K562 (cell line): ENCODE measurements around the gene ATXN7. TPM values are rescaled to one million over a fixed set of nuclear protein-coding genes. Genes with fewer than 3 reads are reported as not detected.

Source experiments
- POLR2AphosphoS5 ChIP-seq: IDR thresholded peaks from 2 replicates; pipeline ENCODE4 v1.6.1; 2011; ENCODE audit warnings: mild to moderate bottlenecking, low read depth, low read length, moderate library complexity; ENCODE audit not compliant: control insufficient read depth, insufficient read depth
- POLR3A ChIP-seq: IDR thresholded peaks from 2 replicates; pipeline ENCODE4 v1.6.1; 2011; ENCODE audit warnings: borderline replicate concordance, mild to moderate bottlenecking, moderate library complexity; ENCODE audit not compliant: insufficient read length, insufficient read depth; ENCODE audit errors: extremely low read depth
- SRSF7 ChIP-seq: fragments of 200-400 bp; formaldehyde crosslinking; optimal IDR thresholded peaks from 2 replicates; pipeline ENCODE3; 2017; ENCODE audit warnings: mild to moderate bottlenecking, low read depth, low read length
- ZBTB8A ChIP-seq: fragments of 450-650 bp; IDR thresholded peaks from 2 replicates; pipeline ENCODE4 v1.6.1; 2018; ENCODE audit warnings: mild to moderate bottlenecking, moderate library complexity; ENCODE audit not compliant: partially characterized antibody
- ZNF174 ChIP-seq: fragments of 250-450 bp; sonication (Bioruptor Pico); IDR thresholded peaks from 2 replicates; pipeline ENCODE4 v1.4.0; 2020; ENCODE audit warnings: mild to moderate bottlenecking
- ZNF699 ChIP-seq: fragments of 250-450 bp; sonication (Bioruptor Pico); IDR thresholded peaks from 2 replicates; pipeline ENCODE4 v1.8.0; 2021; ENCODE audit warnings: mild to moderate bottlenecking, moderate library complexity; ENCODE audit not compliant: insufficient replicate concordance
- ZSCAN32 ChIP-seq: fragments of 450-650 bp; formaldehyde crosslinking; IDR thresholded peaks from 2 replicates; pipeline ENCODE4 v1.4.0; 2020; ENCODE audit warnings: mild to moderate bottlenecking, moderate library complexity
- polyA plus RNA-seq, 8 experiments: library from polyadenylated mRNA; depleted of rRNA in 4 of 8; stranded (reverse) in 5 of 8; unstranded in 3 of 8; fragments of >200 nt; fragmentation: Nextera tagmentation in 2 of 8; fragmentation: Illumina TruSeq in 1 of 8; extraction: Ambion mirVana in 2 of 8; extraction: Trizol in 1 of 8; gene quantifications; 2 replicates each; pipeline versions ENCODE4 v1.2.1 to v1.2.3, GENCODE V29; 2011 to 2014; ENCODE audit warnings: inconsistent platforms in 1 of 8, missing spikeins in 1 of 8
- total RNA-seq, 7 experiments: library from RNA; depleted of rRNA in 6 of 7; stranded (reverse); fragments of >200 nt in 6 of 7; fragmentation: Illumina TruSeq in 2 of 7; extraction: Trizol in 2 of 7; gene quantifications; 2 replicates each; pipeline versions ENCODE4 v1.2.1 to v1.2.3, GENCODE V29; 2011 to 2021; ENCODE audit warnings: low replicate concordance in 1 of 7
- TF ChIP-seq, protein P1 (sequence below): fragments of 450-650 bp; IDR thresholded peaks from 2 replicates; pipeline ENCODE4 v1.6.1; 2016; ENCODE audit warnings: low read depth
- TF ChIP-seq, protein P2 (sequence below): sonication (generic); formaldehyde crosslinking; IDR thresholded peaks from 2 replicates; pipeline ENCODE4 v1.9.0; 2022; ENCODE audit warnings: mild to moderate bottlenecking, missing genetic modification reagents

The ATXN7 gene
- total and polyA plus RNA-seq, 9 of the 15 experiments (the other 6 are each of a cell fraction or from before 2014, with no cell fraction given): 0.41 to 9.2 (median 6.7) TPM

DNA sequence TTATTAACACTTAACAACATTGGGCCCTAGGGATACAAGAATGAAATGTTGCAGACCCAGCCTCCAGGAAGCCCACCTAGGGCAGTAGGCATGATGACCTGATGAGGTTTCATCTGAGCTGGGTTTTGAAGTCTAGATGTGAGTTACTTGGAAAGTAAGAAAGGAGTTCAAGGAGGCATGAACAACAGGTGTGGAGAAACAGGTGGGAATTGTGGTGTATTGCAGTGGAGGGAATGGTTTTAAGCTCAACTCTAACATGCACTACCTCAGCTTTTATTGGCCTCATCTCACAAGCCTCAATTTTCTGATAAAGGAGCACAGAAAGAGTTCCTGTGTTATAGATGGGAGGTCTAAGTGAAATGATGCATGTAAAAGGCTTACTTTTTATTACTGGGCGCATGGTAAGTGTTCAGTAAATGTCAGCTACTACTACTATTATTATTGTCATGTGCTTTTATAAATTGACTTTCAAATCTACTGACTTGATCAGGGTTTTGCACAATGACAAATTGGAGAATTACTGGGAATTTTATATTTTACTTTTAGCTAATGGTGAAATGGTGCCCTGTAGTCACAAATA, 29.2 kb downstream of the ATXN7 start (continued):
- TF ChIP-seq, protein P1, sequence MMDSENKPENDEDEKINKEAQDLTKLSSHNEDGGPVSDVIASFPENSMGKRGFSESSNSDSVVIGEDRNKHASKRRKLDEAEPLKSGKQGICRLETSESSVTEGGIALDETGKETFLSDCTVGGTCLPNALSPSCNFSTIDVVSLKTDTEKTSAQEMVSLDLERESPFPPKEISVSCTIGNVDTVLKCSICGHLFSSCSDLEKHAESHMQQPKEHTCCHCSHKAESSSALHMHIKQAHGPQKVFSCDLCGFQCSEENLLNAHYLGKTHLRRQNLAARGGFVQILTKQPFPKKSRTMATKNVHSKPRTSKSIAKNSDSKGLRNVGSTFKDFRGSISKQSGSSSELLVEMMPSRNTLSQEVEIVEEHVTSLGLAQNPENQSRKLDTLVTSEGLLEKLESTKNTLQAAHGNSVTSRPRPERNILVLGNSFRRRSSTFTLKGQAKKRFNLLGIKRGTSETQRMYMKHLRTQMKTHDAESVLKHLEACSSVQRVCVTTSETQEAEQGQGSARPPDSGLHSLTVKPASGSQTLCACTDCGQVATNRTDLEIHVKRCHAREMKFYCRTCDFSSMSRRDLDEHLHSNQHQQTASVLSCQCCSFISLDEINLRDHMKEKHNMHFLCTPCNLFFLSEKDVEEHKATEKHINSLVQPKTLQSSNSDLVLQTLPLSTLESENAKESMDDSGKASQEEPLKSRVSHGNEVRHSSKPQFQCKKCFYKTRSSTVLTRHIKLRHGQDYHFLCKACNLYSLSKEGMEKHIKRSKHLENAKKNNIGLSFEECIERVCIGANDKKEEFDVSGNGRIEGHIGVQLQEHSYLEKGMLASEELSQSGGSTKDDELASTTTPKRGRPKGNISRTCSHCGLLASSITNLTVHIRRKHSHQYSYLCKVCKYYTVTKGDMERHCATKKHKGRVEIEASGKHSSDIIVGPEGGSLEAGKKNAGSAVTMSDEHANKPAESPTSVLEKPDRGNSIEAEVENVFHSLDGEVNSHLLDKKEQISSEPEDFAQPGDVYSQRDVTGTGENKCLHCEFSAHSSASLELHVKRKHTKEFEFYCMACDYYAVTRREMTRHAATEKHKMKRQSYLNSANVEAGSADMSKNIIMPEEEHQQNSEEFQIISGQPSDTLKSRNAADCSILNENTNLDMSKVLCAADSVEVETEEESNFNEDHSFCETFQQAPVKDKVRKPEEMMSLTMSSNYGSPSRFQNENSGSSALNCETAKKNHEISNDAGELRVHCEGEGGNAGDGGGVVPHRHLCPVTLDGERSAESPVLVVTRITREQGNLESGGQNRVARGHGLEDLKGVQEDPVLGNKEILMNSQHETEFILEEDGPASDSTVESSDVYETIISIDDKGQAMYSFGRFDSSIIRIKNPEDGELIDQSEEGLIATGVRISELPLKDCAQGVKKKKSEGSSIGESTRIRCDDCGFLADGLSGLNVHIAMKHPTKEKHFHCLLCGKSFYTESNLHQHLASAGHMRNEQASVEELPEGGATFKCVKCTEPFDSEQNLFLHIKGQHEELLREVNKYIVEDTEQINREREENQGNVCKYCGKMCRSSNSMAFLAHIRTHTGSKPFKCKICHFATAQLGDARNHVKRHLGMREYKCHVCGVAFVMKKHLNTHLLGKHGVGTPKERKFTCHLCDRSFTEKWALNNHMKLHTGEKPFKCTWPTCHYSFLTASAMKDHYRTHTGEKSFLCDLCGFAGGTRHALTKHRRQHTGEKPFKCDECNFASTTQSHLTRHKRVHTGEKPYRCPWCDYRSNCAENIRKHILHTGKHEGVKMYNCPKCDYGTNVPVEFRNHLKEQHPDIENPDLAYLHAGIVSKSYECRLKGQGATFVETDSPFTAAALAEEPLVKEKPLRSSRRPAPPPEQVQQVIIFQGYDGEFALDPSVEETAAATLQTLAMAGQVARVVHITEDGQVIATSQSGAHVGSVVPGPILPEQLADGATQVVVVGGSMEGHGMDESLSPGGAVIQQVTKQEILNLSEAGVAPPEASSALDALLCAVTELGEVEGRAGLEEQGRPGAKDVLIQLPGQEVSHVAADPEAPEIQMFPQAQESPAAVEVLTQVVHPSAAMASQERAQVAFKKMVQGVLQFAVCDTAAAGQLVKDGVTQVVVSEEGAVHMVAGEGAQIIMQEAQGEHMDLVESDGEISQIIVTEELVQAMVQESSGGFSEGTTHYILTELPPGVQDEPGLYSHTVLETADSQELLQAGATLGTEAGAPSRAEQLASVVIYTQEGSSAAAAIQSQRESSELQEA: no peak
- TF ChIP-seq POLR2AphosphoS5: no peak
- TF ChIP-seq SRSF7: no peak
- TF ChIP-seq, protein P2, sequence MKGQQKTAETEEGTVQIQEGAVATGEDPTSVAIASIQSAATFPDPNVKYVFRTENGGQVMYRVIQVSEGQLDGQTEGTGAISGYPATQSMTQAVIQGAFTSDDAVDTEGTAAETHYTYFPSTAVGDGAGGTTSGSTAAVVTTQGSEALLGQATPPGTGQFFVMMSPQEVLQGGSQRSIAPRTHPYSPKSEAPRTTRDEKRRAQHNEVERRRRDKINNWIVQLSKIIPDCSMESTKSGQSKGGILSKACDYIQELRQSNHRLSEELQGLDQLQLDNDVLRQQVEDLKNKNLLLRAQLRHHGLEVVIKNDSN (CRISPR knock-in tag): no peak
- TF ChIP-seq ZNF699 (CRISPR knock-in tag): no peak
- no peak for TF ChIP-seq POLR3A
- TF ChIP-seq ZBTB8A: no peak
- no peak for TF ChIP-seq ZNF174 (CRISPR knock-in tag)
- TF ChIP-seq ZSCAN32 (CRISPR knock-in tag): no peak
